Stimulated activated CD8-positive, alpha-beta memory T cell treated with anti-CD3 and anti-CD28 coated beads, Interleukin-12 subunit alpha, Interleukin-12 subunit beta, amount 100 ng/mL, for 24 hours (primary cell): ENCODE data around the gene LYRM4.

Source experiments
- DNase-seq: peaks from one replicate; pipeline ENCODE4 v3.0.0-alpha.2; 2020; ENCODE audit errors: extremely low read depth

Gene LYRM4

GRCh38 chr6:5174756-5175549 lies 85.8 kb downstream of the LYRM4 start:
- no peak for DNase-seq

DNA sequence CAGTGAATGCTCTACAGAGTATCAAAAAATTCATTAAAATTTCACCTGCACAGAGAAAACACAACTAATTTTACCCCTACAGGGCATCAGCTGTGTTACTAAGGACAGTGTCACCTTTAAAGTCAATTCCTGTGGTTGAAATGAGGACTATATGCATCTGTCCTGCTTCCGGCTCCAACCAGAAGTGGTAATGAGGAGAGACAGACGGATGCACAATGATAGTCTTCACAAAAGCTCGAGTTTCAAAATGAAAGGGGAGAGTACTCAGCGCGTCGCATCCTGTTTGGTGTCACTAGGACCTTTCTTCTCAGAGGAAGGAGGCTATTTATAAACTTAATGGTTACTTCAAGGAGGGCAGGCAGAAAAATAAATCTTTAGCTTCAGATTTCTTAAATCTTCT lies 86.5 kb downstream of the LYRM4 start:
- DNase-seq = no peak

- DNase-seq = no peak
Observed at GRCh38 chr6:5173810-5174209, 86.9 kb downstream of the LYRM4 start.

DNA sequence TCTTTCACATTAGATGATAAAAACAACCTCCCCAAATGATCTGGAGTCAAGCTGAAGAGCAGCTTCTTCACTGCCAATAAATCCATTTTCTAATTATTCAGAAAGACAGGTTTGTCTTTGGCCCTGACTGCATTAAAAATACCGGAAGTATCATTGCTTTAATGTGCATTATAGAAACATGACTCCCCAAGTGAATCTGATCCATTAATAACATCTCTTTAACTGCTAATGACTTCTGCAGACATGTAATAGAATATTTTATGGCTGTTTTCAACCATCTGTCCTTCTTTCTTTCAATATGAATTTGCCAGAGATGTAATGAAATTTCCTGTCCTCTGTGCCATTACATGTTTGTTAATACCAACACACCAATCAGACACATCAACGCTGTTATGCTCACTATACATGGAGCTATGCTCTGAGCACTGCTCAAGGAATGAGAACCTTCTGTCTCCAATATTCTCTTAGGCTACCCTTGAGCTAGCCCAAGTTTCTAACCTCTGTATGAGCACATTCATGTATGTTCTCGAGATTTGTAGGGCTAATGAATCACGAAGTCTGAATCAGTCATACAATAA lies 87.8 kb downstream of the LYRM4 start:
- no peak for DNase-seq

DNA sequence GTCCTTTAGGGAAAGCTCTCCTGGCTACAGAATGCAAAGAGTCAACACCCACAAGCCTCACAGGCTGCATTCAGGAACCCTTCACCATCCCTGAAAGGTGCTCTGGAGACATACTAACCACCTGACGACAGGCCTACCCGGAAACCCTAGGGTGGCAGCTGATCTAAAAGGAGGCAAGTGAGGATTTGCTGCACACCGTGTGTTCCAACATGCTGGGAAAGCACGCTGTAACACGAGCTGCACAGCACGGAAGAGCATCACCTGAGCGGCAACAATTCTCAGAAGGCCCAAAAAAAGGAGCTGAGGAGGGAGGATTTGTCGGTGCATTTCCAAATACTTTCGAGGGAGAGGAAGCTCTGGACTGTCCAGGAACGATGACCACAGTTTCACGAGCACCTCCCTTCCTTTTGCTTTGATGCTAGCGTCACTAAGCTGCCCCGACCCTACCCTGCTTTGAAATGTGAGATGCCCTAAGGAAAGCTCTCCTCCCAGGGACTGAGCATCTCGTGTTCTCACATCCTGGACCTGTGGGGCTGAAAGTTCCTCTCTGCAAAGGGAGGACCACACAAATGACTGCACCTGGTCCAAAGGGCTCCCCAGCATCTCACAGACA lies 88.6 kb downstream of the LYRM4 start:
- DNase-seq = no peak

- no peak for DNase-seq
Observed at GRCh38 chr6:5167501-5167900, 93.2 kb downstream of the LYRM4 start.

DNA sequence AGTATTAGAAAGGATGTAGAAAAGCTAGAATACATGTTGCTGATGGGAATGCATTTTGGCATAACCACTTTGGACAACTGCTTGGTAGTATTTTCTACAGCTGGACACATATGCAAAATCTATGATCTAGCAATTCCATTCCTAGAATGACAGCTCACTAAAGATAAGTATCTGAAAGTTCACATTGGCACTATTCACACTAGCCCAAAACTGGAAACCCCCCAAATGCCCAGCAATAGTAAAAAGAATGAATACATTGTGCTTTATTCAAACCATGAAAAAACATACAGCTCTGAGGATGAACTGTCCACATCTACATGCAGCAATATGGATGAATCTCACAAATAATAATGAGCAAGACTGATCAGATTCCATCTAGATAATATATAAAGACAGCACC lies 96.7 kb downstream of the LYRM4 start:
- DNase-seq = no peak

DNA sequence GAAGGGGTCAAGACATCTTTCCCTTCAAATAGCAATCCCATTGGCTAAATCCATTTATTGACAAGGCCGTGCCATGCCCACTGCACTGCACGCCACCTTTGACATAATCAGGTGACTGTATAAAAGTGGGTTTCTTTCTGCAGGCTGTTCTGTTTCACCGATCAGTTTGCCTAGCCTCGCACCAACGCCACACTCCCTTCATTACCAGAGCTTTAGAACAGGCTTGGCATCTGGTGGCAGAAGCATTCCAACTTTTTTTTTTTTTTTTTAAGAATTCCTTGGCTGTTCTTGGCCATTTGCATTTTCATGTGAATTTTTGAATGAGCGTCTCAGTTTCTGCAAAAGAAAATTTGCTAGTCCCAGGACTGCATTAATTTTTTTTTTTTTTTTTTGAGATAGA lies 97.5 kb downstream of the LYRM4 start:
- no peak for DNase-seq

- no peak for DNase-seq
Observed at GRCh38 chr6:5162355-5162754, 98.4 kb downstream of the LYRM4 start.

DNA sequence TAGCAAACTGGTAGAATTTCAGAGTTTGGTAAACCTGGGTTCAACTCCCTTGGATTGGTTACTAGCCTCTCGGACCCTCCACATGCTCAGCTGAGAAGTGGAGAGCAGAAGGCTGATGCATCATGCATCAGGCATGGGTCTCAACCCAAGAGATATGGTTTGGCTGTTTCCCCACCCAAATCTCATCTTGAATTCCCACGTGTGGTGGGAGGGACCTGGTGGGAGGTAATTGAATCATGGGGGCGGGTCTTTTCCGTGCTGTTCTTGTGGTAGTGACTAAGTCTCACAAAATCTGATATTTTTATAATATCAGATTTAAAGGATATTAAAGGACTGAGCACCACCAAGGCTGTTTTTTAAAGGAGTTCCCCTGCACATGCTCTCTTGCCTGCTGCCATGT lies 100.5 kb downstream of the LYRM4 start:
- no peak for DNase-seq

- no peak for DNase-seq
Observed at GRCh38 chr6:5159162-5159561, 101.6 kb downstream of the LYRM4 start.

GRCh38 chr6:5158180-5158579 lies 102.6 kb downstream of the LYRM4 start:
- no peak for DNase-seq

DNA sequence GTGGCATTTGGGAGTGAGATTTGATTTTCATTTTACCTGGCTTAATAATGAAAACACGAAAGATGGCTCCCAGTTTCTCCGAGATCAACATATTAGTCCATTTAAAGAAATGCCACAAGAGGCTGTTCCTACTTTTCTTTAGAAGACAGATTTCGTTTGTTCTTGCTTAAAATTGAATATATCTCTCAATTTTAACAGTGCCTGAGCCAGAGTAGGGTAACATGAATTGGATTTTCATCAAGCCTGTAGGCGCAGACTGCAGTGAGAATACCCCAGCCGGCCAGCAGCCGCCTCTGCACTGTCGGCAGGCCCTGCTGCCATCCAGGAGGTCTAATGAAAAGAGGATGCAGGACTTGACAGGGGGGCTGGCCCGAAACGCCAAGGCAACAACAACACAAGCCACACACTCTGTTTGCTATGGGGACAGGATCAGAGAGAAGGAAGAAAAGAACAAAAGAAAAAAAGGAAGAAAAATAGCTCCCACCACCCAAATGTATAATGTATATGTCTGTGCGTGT lies 103.1 kb downstream of the LYRM4 start:
- DNase-seq = no peak

GRCh38 chr6:5156627-5157026 lies 104.1 kb downstream of the LYRM4 start:
- no peak for DNase-seq

GRCh38 chr6:5155906-5156305 lies 104.8 kb downstream of the LYRM4 start:
- no peak for DNase-seq

DNA sequence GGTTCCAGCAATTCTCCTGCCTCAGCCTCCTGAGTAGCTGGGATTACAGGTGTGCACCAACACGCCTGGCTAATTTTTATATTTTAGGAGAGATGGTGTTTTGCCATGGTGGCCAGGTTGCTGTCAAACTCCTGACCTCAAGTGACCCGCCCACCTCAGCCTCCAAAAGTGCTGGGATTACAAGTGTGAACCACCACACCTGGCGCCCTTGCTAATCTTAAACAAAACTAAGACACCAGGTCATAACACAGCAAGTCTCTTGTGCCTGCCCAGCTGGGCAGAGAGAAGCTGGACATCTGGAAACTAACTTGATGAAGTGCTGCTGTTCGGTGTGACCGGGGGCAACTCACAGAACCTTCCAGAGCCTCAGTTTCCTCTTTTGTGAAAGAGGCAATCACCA lies 107.6 kb downstream of the LYRM4 start:
- DNase-seq = no peak

GRCh38 chr6:5152460-5152859 lies 108.3 kb downstream of the LYRM4 start:
- DNase-seq = no peak

DNA sequence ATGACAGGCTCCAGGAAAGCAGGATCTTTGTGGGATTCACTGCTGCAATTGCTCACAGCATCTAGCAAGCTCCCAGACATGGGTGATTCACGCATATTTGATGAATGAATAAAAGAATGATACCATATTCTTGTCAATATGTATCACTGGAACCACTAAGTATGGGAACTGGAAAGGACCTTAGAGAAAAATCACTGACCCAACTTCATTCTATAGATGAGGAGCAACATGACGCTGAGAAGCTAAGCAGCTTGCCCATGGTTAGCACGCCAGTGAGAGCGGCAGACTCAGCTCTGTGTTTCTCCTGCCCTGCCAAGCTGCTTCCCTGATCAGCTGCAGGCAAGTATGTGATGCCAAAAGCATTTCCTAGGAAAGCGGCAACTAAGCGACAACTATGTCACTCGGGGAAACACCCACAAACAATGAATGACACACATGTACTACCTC lies 108.8 kb downstream of the LYRM4 start:
- no peak for DNase-seq

- no peak for DNase-seq
Observed at GRCh38 chr6:5151360-5151954, 109.3 kb downstream of the LYRM4 start.

DNA sequence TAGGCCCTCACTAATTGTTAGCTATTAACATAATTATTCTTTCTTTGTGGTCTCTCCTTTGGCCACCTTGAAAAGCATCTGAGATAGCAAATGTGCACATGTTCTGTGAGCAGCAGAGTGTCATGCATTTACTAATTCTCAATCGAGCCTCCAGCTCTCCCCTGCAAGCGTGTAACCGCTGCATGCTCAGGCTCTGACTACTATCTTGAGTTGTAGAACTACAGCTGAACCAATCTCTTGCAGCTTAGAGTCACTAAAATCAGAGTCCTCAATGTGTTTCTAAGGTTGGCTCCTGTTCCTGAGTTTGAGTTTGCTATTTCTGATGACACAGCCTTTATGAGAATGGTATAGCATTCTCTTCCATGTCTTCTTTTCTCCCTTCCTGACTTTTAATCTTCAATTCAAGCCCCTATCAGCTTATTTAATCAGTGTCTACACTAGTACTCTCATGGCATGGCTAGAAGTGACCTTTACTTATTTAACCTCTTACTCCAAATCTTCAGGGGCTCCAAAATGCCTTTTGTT lies 110.1 kb downstream of the LYRM4 start:
- no peak for DNase-seq

- no peak for DNase-seq
Observed at GRCh38 chr6:5149891-5150290, 110.9 kb downstream of the LYRM4 start.

- no peak for DNase-seq
Observed at GRCh38 chr6:5149159-5149704, 111.5 kb downstream of the LYRM4 start.
